Chondrocyte (in vitro differentiated cells): Measurements from ENCODE around the gene COL5A1. TPM values are rescaled to one million over a fixed set of nuclear protein-coding genes. Genes with fewer than 3 reads are reported as not detected.
A peak's percentile ranks its signal among the peaks of the same experiment; 100 is the strongest.

Experiments
- DNase-seq: peaks from one replicate; pipeline ENCODE4 v3.0.0; 2021; ENCODE audit warnings: mixed read lengths, low spot score
- H3K27ac Mint-ChIP-seq: one replicate; pipeline ENCODE4 v1.8.0; 2021; ENCODE audit warnings: mild to moderate bottlenecking, moderate library complexity, mixed read lengths; ENCODE audit not compliant: unreplicated experiment
- H3K27me3 Mint-ChIP-seq: 2 replicates; pipeline ENCODE4 v1.8.0; 2021; ENCODE audit warnings: low read depth, mixed read lengths
- H3K36me3 Mint-ChIP-seq: 2 replicates; pipeline ENCODE4 v1.8.0; 2021; ENCODE audit warnings: low read depth, mixed read lengths
- H3K4me1 Mint-ChIP-seq: 2 replicates; pipeline ENCODE4 v1.8.0; 2021; ENCODE audit warnings: low read depth, mild to moderate bottlenecking, mixed read lengths
- H3K4me3 Mint-ChIP-seq: one replicate; pipeline ENCODE4 v1.8.0; 2021; ENCODE audit warnings: mild to moderate bottlenecking, moderate library complexity, mixed read lengths; ENCODE audit not compliant: unreplicated experiment
- H3K9me3 Mint-ChIP-seq: 2 replicates; pipeline ENCODE4 v1.8.0; 2021; ENCODE audit warnings: low read depth, mixed read lengths
- CTCF ChIP-seq: fragments of 200-600 bp; sonication (generic); IDR thresholded peaks from 2 replicates; pipeline ENCODE4 v1.5.0; 2021; ENCODE audit warnings: antibody characterized with exemption, mild to moderate bottlenecking, moderate library complexity
- total RNA-seq: library from RNA; stranded (reverse); gene quantifications from 3 replicates; pipeline ENCODE4 v1.2.1, GENCODE V29; 2021

Gene COL5A1
- total RNA-seq, 1 donor from 2014 or later: 2,235 TPM

- no peak for TF ChIP-seq CTCF
- H3K4me3 Mint-ChIP-seq: no peak overlapping the region
- no peaks in the 10 kb centered on the region for H3K27me3 Mint-ChIP-seq
These were observed 100.2 kb downstream of the COL5A1 start for GRCh38 chr9:134741846-134742245.

GRCh38 chr9:134742822-134743535 lies 101.4 kb downstream of the COL5A1 start:
- peak overlapping the region; percentile 74 for H3K27ac Mint-ChIP-seq
- H3K9me3 Mint-ChIP-seq: no peaks in the 10 kb centered on the region
- no peak for DNase-seq
- peaks cover 11% of the 10 kb centered on the region for H3K4me1 Mint-ChIP-seq
- no peak overlapping the region for H3K4me3 Mint-ChIP-seq
- peak; percentile 52 for TF ChIP-seq CTCF
- peaks cover 47% of the 10 kb centered on the region for H3K36me3 Mint-ChIP-seq
- H3K27me3 Mint-ChIP-seq: no peaks in the 10 kb centered on the region

More at GRCh38 chr9:134741846-134742245, 100.2 kb downstream of the COL5A1 start:
- peaks cover 41% of the 10 kb centered on the region for H3K36me3 Mint-ChIP-seq
- DNase-seq: no peak
- H3K4me1 Mint-ChIP-seq: peaks cover 11% of the 10 kb centered on the region
- H3K9me3 Mint-ChIP-seq: no peaks in the 10 kb centered on the region
- peak overlapping the region; percentile 33 for H3K27ac Mint-ChIP-seq

GRCh38 chr9:134743853-134744252 lies 102.2 kb downstream of the COL5A1 start:
- peaks cover 55% of the 10 kb centered on the region for H3K36me3 Mint-ChIP-seq
- H3K27me3 Mint-ChIP-seq: no peaks in the 10 kb centered on the region
- H3K9me3 Mint-ChIP-seq: no peaks in the 10 kb centered on the region
- no peak overlapping the region for H3K27ac Mint-ChIP-seq
- H3K4me1 Mint-ChIP-seq: peaks cover 11% of the 10 kb centered on the region
- DNase-seq: no peak
- no peak for TF ChIP-seq CTCF
- H3K4me3 Mint-ChIP-seq: no peak overlapping the region

GRCh38 chr9:134744385-134745295 lies 103.0 kb downstream of the COL5A1 start:
- Mint-ChIP-seq H3K27me3 (no peaks in the 10 kb centered on the region), H3K27ac (peak overlapping the region; percentile 22), H3K9me3 (no peaks in the 10 kb centered on the region), H3K4me3 (no peak overlapping the region), H3K4me1 (peaks cover 5% of the 10 kb centered on the region), H3K36me3 (peaks cover 53% of the 10 kb centered on the region)
- TF ChIP-seq CTCF: no peak
- no peak for DNase-seq

- Mint-ChIP-seq H3K27ac (peak overlapping the region; percentile 20), H3K36me3 (peaks cover 42% of the 10 kb centered on the region), H3K9me3 (no peaks in the 10 kb centered on the region), H3K27me3 (no peaks in the 10 kb centered on the region), H3K4me1 (peaks cover 2% of the 10 kb centered on the region), H3K4me3 (no peak overlapping the region)
- no peak for TF ChIP-seq CTCF
- DNase-seq: no peak
These were observed 106.4 kb downstream of the COL5A1 start for GRCh38 chr9:134747951-134748489.
